Peyer's patch (tissue), 4 donors: ENCODE data around the gene CERS4.

Source experiments
- CTCF ChIP-seq, 6 experiments: fragments of 450-650 bp in 4 of 6; fragments of 200-600 bp in 2 of 6; sonication (generic) in 1 of 6; IDR thresholded peaks; one replicate each; pipeline ENCODE4 v1.5.1; 2017 to 2019; ENCODE audit warnings: antibody characterized with exemption in 6 of 6, mild to moderate bottlenecking in 3 of 6, moderate library complexity in 1 of 6
- POLR2A ChIP-seq, 2 donors: fragments of 450-650 bp; IDR thresholded peaks; one replicate each; pipeline ENCODE4 v1.5.1; 2017; ENCODE audit warnings: antibody characterized with exemption in 2 of 2, mild to moderate bottlenecking in 2 of 2, moderate library complexity in 2 of 2

- no peak for TF ChIP-seq CTCF (IDR thresholded peaks at IDR 0.05)
- no peak for TF ChIP-seq POLR2A (IDR thresholded peaks at IDR 0.05)
Observed at GRCh38 chr19:8308891-8309291, 99.7 kb downstream of the CERS4 start.
